ENCODE results near the gene CKS1B. TPM values are rescaled to one million over a fixed set of nuclear protein-coding genes. Genes with fewer than 3 reads are reported as not detected.

Gene CKS1B
- total and polyA plus RNA-seq, 4 donors: 22.3 to 38.2 (median 30.2) TPM

GRCh38 chr1:155003227-155003765, 28.8 kb downstream of the CKS1B start:
- DNase-seq: peak; percentile 48 to 55 (median 50)
- H3K9me3 ChIP-seq (ENCODE audit: control insufficient read depth in 4 of 4, insufficient read depth in 3 of 4, low read length in 3 of 4): no peaks in the 10 kb centered on the region
- ATAC-seq (ENCODE audit: insufficient read depth, low FRiP score): no peak
- H3K27me3 ChIP-seq (ENCODE audit: control insufficient read depth in 3 of 3, insufficient read depth in 3 of 3, low read length in 2 of 3): no peaks in the 10 kb centered on the region
- TF ChIP-seq CTCF (IDR thresholded peaks at IDR 0.05; ENCODE audit: control extremely low read depth, extremely low read depth): no peak
- no peaks in the 10 kb centered on the region for H3K36me3 ChIP-seq (ENCODE audit: control insufficient read depth in 4 of 4, insufficient read depth in 4 of 4, low read length in 4 of 4)
- H3K4me3 ChIP-seq: peak overlapping the region; percentile 92
- peak overlapping the region; percentile 89 to 97 for H3K27ac ChIP-seq (ENCODE audit: low read depth in 1 of 2, low read length in 1 of 2)
- 0% methylated on average over 28 to 37 of the region's 37 CpGs for WGBS, 2 donors
- H3K9ac ChIP-seq (ENCODE audit: insufficient read depth in 1 of 2, low read length in 2 of 2): peak overlapping the region; percentile 45 to 77
- peaks cover 8 to 38% (median 15%) of the 10 kb centered on the region in 5 donors for H3K4me1 ChIP-seq (ENCODE audit: control insufficient read depth in 5 of 5, insufficient read depth in 5 of 5, low read length in 5 of 5)

- Histone ChIP-seq H3K27ac (ENCODE audit: low read depth in 1 of 2, low read length in 1 of 2) (peak overlapping the region; percentile 89 to 97), H3K9me3 (ENCODE audit: control insufficient read depth in 4 of 4, insufficient read depth in 3 of 4, low read length in 3 of 4) (no peaks in the 10 kb centered on the region), H3K36me3 (ENCODE audit: control insufficient read depth in 4 of 4, insufficient read depth in 4 of 4, low read length in 4 of 4) (no peaks in the 10 kb centered on the region), H3K4me1 (ENCODE audit: control insufficient read depth in 5 of 5, insufficient read depth in 5 of 5, low read length in 5 of 5) (peaks cover 7 to 38% (median 19%) of the 10 kb centered on the region in 5 donors), H3K9ac (ENCODE audit: insufficient read depth in 1 of 2, low read length in 2 of 2) (peak overlapping the region in 1 of 2 donors; percentile 85), H3K4me3 (peak overlapping the region; percentile 92), H3K27me3 (ENCODE audit: control insufficient read depth in 3 of 3, insufficient read depth in 3 of 3, low read length in 2 of 3) (no peaks in the 10 kb centered on the region)
- TF ChIP-seq CTCF (IDR thresholded peaks at IDR 0.05; ENCODE audit: control extremely low read depth, extremely low read depth): no peak
- peak; percentile 52 to 71 (median 61) for DNase-seq
- WGBS, 2 donors: 1 to 2% methylated on average over 22 to 34 of the region's 34 CpGs
- no peak for ATAC-seq (ENCODE audit: insufficient read depth, low FRiP score)
Measured at GRCh38 chr1:155003766-155004351, 29.4 kb downstream of the CKS1B start.

- no peak for TF ChIP-seq CTCF (IDR thresholded peaks at IDR 0.05; ENCODE audit: control extremely low read depth, extremely low read depth)
- Histone ChIP-seq H3K9me3 (ENCODE audit: control insufficient read depth in 4 of 4, insufficient read depth in 3 of 4, low read length in 3 of 4) (no peaks in the 10 kb centered on the region), H3K27me3 (ENCODE audit: control insufficient read depth in 3 of 3, insufficient read depth in 3 of 3, low read length in 2 of 3) (no peaks in the 10 kb centered on the region), H3K4me1 (ENCODE audit: control insufficient read depth in 5 of 5, insufficient read depth in 5 of 5, low read length in 5 of 5) (peaks cover 6 to 36% (median 21%) of the 10 kb centered on the region in 5 donors), H3K27ac (ENCODE audit: low read depth in 1 of 2, low read length in 1 of 2) (peak overlapping the region; percentile 89 to 97), H3K36me3 (ENCODE audit: control insufficient read depth in 4 of 4, insufficient read depth in 4 of 4, low read length in 4 of 4) (no peaks in the 10 kb centered on the region), H3K9ac (ENCODE audit: insufficient read depth in 1 of 2, low read length in 2 of 2) (peak overlapping the region in 1 of 2 donors; percentile 85), H3K4me3 (peak overlapping the region; percentile 54)
- WGBS, 2 donors: 39 to 58% methylated on average over 5 of the region's 5 CpGs
- ATAC-seq (ENCODE audit: insufficient read depth, low FRiP score) (no peak), DNase-seq (no peak)
Measured at GRCh38 chr1:155004352-155005075, 30.0 kb downstream of the CKS1B start.

All from lung (tissue), 12 donors.